Measurements from ENCODE around the gene CALN1. TPM values are rescaled to one million over a fixed set of nuclear protein-coding genes. Genes with fewer than 3 reads are reported as not detected.

CALN1 gene
- total and polyA plus RNA-seq, 2 of the 8 experiments (the other 6 are each of a cell fraction or from before 2014, with no cell fraction given), result 6.4 to 15.2 TPM

DNA sequence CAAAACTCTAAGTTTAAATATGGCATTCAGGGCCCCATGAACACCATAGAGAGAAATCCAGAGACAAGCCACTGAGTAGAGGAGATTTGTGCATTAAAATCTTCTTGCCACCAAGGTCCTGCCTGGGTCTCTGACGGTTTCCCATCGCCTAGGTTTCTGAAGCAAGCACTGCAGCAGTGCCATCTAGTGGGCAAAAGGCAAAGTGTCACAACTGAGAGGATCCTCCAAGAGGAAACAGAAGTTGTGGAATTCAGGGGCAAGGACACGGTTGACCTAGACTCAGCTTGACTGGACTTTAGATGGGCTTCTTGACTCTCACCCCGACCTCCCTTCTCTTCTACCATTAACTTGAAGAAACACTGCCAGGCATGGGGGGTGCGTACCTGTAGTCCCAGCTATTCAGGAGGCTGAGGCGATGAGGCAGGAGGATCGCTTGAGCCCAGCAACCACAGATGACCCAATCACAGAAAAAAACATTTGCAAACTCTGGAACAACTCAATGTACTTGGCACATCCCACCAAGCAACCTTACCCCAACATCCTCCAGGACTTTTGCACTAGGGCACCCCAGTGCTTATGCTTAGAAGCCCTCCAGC, 676.1 kb downstream of the CALN1 start (continued):
- TF ChIP-seq CREB1 (IDR thresholded peaks at IDR 0.05), result peak; percentile 36; the same call in 1 of the 2 replicates
- no peak for TF ChIP-seq GABPA (IDR thresholded peaks at IDR 0.05; ENCODE audit: borderline replicate concordance, insufficient read depth, low read length)
- TF ChIP-seq, protein P1, sequence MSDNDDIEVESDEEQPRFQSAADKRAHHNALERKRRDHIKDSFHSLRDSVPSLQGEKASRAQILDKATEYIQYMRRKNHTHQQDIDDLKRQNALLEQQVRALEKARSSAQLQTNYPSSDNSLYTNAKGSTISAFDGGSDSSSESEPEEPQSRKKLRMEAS (IDR thresholded peaks at IDR 0.05), result no peak
- TF ChIP-seq, protein P2, sequence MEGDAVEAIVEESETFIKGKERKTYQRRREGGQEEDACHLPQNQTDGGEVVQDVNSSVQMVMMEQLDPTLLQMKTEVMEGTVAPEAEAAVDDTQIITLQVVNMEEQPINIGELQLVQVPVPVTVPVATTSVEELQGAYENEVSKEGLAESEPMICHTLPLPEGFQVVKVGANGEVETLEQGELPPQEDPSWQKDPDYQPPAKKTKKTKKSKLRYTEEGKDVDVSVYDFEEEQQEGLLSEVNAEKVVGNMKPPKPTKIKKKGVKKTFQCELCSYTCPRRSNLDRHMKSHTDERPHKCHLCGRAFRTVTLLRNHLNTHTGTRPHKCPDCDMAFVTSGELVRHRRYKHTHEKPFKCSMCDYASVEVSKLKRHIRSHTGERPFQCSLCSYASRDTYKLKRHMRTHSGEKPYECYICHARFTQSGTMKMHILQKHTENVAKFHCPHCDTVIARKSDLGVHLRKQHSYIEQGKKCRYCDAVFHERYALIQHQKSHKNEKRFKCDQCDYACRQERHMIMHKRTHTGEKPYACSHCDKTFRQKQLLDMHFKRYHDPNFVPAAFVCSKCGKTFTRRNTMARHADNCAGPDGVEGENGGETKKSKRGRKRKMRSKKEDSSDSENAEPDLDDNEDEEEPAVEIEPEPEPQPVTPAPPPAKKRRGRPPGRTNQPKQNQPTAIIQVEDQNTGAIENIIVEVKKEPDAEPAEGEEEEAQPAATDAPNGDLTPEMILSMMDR (IDR thresholded peaks at IDR 0.05; ENCODE audit: control extremely low read depth in 1 of 3, insufficient read depth in 1 of 3, low read depth in 1 of 3, low read length in 3 of 3), result peak; percentile 68 to 97 (median 87)
- TF ChIP-seq CHD2 (IDR thresholded peaks at IDR 0.05; ENCODE audit: low read length), result no peak
- no peak for TF ChIP-seq RFX5 (IDR thresholded peaks at IDR 0.05; ENCODE audit: borderline replicate concordance, low read depth, low read length)
- TF ChIP-seq YY1 (IDR thresholded peaks at IDR 0.05; ENCODE audit: low read depth, low read length), result no peak
- no peak for TF ChIP-seq SP2 (IDR thresholded peaks at IDR 0.05; ENCODE audit: low read length)
- TF ChIP-seq, protein P3, sequence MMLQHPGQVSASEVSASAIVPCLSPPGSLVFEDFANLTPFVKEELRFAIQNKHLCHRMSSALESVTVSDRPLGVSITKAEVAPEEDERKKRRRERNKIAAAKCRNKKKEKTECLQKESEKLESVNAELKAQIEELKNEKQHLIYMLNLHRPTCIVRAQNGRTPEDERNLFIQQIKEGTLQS (IDR thresholded peaks at IDR 0.05; ENCODE audit: insufficient read depth, low read depth, low read length), result no peak
- no peak for TF ChIP-seq RXRA (IDR thresholded peaks at IDR 0.05; ENCODE audit: insufficient read depth, low read depth, low read length)
- TF ChIP-seq CBX5 (IDR thresholded peaks at IDR 0.05; ENCODE audit: low read depth, low read length), result no peak
- TF ChIP-seq ZNF274 (IDR thresholded peaks at IDR 0.05; ENCODE audit: borderline replicate concordance, extremely low read depth, low read length), result no peak
- TF ChIP-seq GTF2F1 (IDR thresholded peaks at IDR 0.05; ENCODE audit: borderline replicate concordance, low read depth, low read length), result no peak
- peak; percentile 54; the same call in 1 of the 2 replicates for TF ChIP-seq TEAD4 (IDR thresholded peaks at IDR 0.05; ENCODE audit: low read depth, low read length)
- TF ChIP-seq EP300 (IDR thresholded peaks at IDR 0.05; ENCODE audit: borderline replicate concordance in 1 of 2, low read depth in 2 of 2, low read length in 2 of 2), result no peak
- no peak for TF ChIP-seq TAF7 (optimal IDR thresholded peaks at IDR 0.05; ENCODE audit: borderline replicate concordance, low read depth, low read length)
- TF ChIP-seq SAP30 (IDR thresholded peaks at IDR 0.05; ENCODE audit: insufficient read depth, insufficient replicate concordance, low read length), result no peak
- TF ChIP-seq KDM5A (IDR thresholded peaks at IDR 0.05; ENCODE audit: low read length), result no peak
- TF ChIP-seq POLR2AphosphoS5 (IDR thresholded peaks at IDR 0.05; ENCODE audit: low read depth, low read length), result no peak
- TF ChIP-seq PHF8 (conservative IDR thresholded peaks at IDR 0.05; ENCODE audit: low read depth, low read length), result no peak
- no peak for TF ChIP-seq RBBP5 (IDR thresholded peaks at IDR 0.05; ENCODE audit: borderline replicate concordance, low read depth, low read length)

All from H1 (cell line).